GM18907 (cell line): ENCODE results near the gene KRT1.

Experiments used
- ATAC-seq: cut with Tn5 transposase; IDR thresholded peaks from one replicate; pipeline ENCODE4 v1.9.1; 2021; ENCODE audit warnings: mild to moderate bottlenecking, moderate library complexity; ENCODE audit not compliant: unreplicated experiment

The KRT1 gene

DNA sequence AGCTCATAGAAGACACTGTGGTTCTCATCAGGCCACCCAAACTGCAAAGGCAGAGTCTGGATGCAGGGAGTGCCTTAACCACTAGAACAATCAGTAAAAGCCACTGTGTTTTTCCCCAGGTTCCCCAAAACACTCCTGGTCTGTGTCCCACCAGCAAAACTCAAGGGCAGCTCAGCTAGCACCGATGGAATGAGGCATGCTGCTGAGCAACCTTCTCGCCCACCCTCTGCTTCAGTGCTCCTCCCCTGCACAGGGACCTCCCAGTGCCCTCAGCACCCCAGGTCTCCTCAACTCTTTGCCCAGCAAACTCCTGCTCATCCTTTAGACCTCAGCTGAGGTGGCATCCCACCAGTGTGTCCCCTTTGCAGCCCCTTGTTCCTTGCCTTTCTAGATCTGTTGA, 19.2 kb upstream of the KRT1 start:
- ATAC-seq: no peak

- ATAC-seq: no peak
Observed at GRCh38 chr12:52698651-52699340, 18.6 kb upstream of the KRT1 start.

GRCh38 chr12:52697058-52697582, 16.9 kb upstream of the KRT1 start:
- ATAC-seq: no peak

DNA sequence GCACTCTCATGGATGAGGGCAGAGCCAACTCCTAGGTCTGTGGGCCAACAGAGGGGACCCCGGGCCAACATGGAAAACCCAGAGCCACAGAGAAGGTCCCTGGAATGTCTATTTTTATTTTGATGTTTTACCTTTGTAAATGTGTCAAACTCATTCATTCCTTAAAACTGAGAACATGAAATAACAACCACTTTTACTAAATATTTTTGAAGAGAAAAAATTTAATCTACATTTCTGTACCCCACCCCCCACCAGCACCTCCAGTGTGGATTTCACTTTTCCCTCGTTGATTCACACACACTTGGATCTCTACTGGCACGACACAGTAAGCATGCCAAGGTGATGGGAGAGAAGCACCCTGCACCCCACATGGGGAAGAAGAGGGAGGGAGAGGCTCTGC, 16.4 kb upstream of the KRT1 start:
- ATAC-seq: no peak

DNA sequence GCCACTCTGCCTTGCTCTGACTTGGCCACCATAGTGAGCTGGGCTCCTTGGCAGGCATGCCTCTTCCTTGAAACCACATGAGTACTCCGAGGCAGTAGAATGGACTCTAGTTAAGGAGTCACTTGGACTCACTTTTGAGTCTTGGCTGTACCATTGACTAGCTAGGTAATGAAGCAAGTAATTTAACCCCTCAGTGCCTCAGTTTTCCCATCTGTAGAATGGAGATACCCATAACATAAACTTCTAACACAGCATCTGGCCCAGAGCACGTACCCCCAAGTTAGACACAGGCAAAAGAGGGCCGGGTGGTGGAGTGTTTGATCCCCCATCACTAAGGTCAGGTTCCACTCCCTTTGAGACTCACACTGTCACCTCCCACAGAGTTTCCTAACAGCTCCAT, 14.8 kb upstream of the KRT1 start:
- no peak for ATAC-seq

- no peak for ATAC-seq
Observed at GRCh38 chr12:52694151-52694550, 13.9 kb upstream of the KRT1 start.

- ATAC-seq: no peak
Observed at GRCh38 chr12:52693261-52693660, 13.1 kb upstream of the KRT1 start.

- ATAC-seq: no peak
Observed at GRCh38 chr12:52692254-52692653, 12.0 kb upstream of the KRT1 start.

DNA sequence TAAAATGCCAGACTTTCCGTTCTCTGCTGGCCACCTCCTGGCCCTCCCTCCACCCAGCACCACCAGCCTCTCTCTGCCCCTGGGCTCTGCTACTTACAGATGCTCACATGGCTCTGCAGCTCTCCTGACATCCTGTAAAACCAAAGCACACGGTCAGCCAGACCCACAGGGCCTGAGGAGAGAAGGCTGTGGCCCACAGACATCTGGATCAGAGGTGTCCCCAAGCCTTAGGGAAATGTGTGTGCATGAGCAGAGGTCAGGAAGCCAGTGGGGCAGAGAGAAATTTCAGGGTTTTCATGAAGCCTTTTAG, 11.6 kb upstream of the KRT1 start:
- ATAC-seq: no peak

DNA sequence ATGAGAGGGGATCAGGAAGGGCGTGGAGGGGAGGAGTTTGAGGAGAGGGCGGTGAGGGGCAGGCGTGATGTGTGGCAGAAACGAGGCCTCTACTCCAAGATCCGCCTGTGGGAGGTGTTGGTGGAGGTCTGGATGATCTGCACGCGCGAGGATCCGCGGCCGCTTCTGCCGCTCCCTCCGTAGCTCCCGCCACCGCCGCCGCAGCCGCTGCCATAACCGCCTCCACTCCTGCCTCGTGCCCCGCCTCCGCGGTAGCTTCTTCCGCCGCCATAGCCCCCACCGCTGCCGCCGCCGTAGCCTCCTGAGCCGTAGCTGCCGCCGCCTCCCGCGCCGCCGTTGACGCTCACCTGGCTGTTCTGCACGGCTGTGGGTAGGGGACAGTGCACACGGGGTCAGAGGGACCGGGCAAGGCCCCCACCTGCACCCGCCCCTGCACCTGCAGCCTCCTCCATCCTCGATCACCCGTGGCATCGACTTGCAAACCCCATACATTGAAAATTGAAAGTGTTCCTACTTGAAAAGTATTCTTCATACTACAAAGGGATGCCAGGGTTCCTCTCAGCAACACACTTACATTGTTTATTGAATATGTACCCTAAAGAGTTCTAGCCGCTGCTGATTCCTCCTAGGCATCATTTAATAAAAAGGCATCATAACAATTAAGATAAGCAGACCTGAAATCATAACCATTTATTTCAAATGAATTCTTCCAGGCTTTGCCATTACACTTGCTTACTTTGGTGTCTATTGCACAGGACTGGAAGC, 11.1 kb upstream of the KRT1 start:
- no peak for ATAC-seq

DNA sequence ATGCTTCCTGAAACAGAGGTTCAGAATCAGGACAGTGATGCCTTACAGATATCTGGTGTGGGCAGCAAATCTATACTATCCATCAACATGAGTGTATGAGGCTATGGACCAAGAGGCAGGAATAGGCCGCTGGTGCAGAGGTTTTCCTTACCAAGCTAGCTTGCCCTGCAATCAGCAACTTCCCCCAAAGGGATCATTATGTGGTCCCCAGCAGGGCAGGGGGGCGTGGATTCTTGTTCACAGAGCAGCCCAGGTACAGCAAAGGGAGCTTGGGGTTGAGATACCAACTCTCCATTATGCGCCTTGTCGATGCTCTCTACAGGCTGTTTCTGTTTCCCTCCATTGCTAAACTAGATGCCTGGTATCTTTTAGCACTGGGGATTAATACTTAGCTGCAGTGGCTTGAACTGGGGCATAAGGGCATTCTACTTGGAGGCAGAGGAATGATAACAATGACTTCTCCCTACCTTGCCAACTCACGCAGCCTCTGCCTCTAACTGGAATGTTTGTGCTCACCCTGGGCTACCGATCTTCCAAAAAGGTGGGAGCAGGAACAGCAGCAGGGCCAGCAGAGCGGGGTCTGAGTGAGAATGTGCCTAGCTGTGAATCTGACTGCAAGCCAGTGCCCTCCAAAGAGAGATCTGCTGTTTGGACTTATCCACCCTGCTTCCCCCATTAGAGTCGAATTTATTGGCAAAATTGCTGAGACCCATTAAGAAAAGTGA, 10.3 kb upstream of the KRT1 start:
- ATAC-seq: no peak

GRCh38 chr12:52689936-52690335, 9.7 kb upstream of the KRT1 start:
- ATAC-seq: no peak

DNA sequence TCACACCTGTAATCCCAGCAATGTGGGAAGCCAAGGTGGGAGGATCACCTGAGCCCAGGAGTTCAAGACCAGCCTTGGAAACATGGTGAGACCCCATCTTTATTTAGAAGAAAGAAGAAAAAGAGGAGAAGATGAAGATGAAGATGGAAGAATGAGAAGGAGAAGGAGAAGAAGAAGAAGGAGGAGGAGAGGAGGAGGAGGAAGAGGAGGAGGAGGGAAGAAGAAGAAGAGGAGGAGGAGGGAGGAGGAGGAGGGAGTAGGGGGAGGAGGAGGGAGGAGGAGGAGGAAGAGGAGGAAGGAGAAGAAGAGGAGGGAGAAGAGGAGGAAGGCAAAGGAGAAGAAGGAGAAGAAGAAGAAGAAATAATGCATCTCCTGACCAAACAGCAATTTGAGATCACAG, 9.0 kb upstream of the KRT1 start:
- no peak for ATAC-seq

- ATAC-seq: no peak
Observed at GRCh38 chr12:52688481-52688880, 8.3 kb upstream of the KRT1 start.

DNA sequence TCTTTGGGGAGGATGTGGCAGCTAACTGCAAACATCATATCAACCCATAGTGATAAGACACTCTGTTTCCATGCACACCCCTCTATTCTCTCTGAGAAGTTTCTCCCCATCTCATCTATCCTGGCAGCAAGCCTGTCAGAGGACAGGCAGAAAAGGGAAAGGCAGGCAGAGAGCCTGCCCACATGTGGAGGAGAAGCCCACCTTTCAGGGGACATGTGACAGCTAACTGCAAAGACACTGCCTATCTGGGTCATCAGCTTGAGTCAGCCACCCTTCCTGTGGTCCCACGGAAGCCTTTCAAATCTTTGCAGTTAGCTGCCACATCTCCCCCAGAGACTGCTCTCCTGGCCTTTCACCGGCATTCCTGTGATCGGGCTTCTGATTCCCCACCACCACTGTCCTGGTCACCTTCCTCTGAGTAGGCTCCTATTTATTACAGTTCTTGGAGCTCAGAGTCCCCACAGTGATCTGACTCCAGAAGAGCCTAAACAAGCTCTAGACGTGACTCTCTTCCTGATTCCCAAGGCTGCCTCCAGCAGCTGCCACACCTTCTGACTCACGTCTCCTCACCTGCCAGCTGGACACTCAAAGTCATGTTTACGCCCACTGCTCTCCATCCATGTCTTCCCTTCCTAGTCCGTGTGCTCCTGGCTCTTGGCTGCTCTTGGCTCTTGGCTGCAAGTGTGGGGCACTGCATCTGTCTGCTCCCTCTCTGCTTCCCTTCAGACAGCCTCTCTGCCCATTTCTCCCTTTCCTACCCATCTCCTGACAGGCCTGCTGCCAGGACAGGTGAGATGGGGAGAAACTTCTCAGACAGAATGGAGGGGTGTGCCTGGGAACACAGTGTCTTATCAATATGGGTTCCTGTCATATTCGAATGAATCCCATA, 7.5 kb upstream of the KRT1 start:
- no peak for ATAC-seq

DNA sequence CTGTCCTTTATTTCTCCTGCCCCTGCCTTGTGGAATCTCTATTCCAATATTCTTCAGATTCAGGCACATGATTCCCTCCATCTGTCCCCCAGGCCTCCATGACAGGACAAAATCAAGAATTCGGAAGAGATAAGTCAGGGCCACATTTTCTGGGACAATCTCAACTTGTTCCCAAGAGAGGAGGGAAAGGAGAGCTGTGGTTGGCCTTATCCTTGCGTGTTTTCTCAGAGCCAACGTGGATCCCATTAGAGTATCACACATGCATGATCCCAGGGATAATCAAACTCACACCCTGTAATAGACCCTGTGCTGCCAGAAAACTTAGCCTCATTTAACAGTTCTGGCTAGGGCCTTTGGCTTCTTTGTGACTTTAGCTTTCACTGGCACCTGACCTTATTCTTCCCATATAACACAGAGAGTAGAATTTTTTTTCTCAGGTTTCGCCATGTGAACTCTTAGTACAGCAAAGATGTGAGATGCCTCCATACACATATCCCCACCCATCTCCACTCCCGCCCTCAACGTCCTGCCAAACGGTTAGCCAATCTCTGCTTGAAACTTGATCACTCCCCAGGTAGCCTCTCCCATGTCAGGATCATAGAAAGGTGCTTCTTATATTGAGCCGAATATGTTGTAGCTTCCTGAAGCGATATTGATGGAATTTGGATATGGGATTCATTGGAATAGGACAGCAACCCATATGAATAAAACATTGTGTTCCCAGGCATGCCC, 6.7 kb upstream of the KRT1 start:
- ATAC-seq: no peak

GRCh38 chr12:52686063-52686462, 5.9 kb upstream of the KRT1 start:
- no peak for ATAC-seq

GRCh38 chr12:52685406-52685890, 5.2 kb upstream of the KRT1 start:
- no peak for ATAC-seq

DNA sequence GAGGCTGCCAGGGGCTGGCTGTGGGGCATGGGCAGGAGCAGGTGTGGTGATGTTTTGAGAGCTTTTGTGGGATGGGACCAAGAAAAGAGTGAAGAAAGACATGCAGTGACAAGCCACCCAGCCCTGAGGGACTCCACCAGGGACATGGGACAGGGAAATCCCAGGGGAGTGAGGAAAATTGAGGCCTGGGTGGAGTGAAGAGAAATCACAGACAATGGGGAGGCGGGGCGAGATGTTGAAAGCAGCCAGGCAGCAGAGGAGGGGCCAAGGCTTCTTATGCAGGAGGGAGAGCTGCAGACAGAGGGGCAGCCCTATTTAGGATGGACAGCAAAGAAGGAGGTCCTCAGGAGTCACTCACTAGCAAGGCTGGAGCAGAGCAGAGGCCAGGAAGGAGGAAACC, 4.2 kb upstream of the KRT1 start:
- ATAC-seq: no peak
